Panc1 (cell line): ENCODE results near the gene GRID1. TPM values are rescaled to one million over a fixed set of nuclear protein-coding genes. Genes with fewer than 3 reads are reported as not detected.

Source experiments
- ATAC-seq: fragments of 200-7000 bp; cut with Tn5 transposase; 2 replicates; pipeline ENCODE4 v1.9.1; 2020; ENCODE audit warnings: mild to moderate bottlenecking, moderate library complexity
- BruUV-seq: library from RNA; stranded (reverse); fragments of 400-500 nt; replicated peaks from 2 replicates; lab custom pipeline; 2021; lab: Mats Ljungman, UMichigan
- CTCF ChIA-PET: fragments of 300-600 bp; sonication (Branson Sonifier 250); formaldehyde crosslinking; loops from one replicate; lab custom pipeline; 2022; ENCODE audit warnings: antibody characterized with exemption; lab: Charles Lee
- POLR2A ChIA-PET: fragments of 300-600 bp; sonication (Branson Sonifier 250); formaldehyde crosslinking; loops from one replicate; lab custom pipeline; 2022; ENCODE audit warnings: antibody characterized with exemption; lab: Charles Lee
- DNase-seq: peaks from one replicate; pipeline ENCODE4 v3.0.0-alpha.2; 2010; ENCODE audit warnings: low read depth, low spot score
- H3K27ac ChIP-seq: 2 replicates; pipeline ENCODE4 v1.5.1; 2011; ENCODE audit warnings: mild to moderate bottlenecking, low read length, inconsistent platforms
- H3K27me3 ChIP-seq: fragments of 200-500 bp; sonication (Bioruptor generic); 2 replicates; pipeline ENCODE4 v1.6.0; 2014; ENCODE audit warnings: low read length, inconsistent platforms; ENCODE audit not compliant: control insufficient read depth, insufficient read depth
- H3K36me3 ChIP-seq: fragments of 200-500 bp; sonication (Bioruptor generic); 2 replicates; pipeline ENCODE4 v1.5.1; 2014; ENCODE audit warnings: inconsistent platforms, mild to moderate bottlenecking, low read length, moderate library complexity; ENCODE audit not compliant: control insufficient read depth, insufficient read depth
- H3K4me1 ChIP-seq: 2 replicates; pipeline ENCODE4 v1.5.1; 2011; ENCODE audit warnings: inconsistent platforms, mild to moderate bottlenecking, low read length, moderate library complexity; ENCODE audit not compliant: control insufficient read depth, insufficient read depth
- H3K4me3 ChIP-seq, 2 experiments: 2 replicates each; pipeline ENCODE4 v1.5.1; 2011 to 2012; ENCODE audit warnings: low read depth in 2 of 2, low read length in 2 of 2, mild to moderate bottlenecking in 2 of 2, inconsistent platforms in 1 of 2, moderate library complexity in 1 of 2
- H3K9me3 ChIP-seq: fragments of 200-500 bp; sonication (Bioruptor generic); 2 replicates; pipeline ENCODE4 v1.5.1; 2014; ENCODE audit warnings: low read depth, mild to moderate bottlenecking, inconsistent platforms, low read length, moderate library complexity; ENCODE audit not compliant: control insufficient read depth, insufficient read depth
- CTCF ChIP-seq: fragments of 450-650 bp; IDR thresholded peaks from 2 replicates; pipeline ENCODE4 v1.5.1; 2017; ENCODE audit warnings: mild to moderate bottlenecking
- POLR2AphosphoS5 ChIP-seq: IDR thresholded peaks from 2 replicates; pipeline ENCODE4 v1.6.1; 2012; ENCODE audit warnings: mild to moderate bottlenecking, low read depth, low read length, moderate library complexity
- REST ChIP-seq, 2 experiments: IDR thresholded peaks; 2 replicates each; pipeline ENCODE4 v1.6.1; 2011 to 2012; ENCODE audit warnings: low read depth in 2 of 2, control low read depth in 1 of 2, low read length in 1 of 2, mild to moderate bottlenecking in 1 of 2, moderate library complexity in 1 of 2; ENCODE audit not compliant: insufficient read depth in 1 of 2
- SIN3A ChIP-seq: IDR thresholded peaks from 2 replicates; pipeline ENCODE4 v1.6.1; 2012; ENCODE audit warnings: low read depth, mild to moderate bottlenecking, low read length, moderate library complexity, borderline replicate concordance; ENCODE audit not compliant: insufficient read depth
- TCF7L2 ChIP-seq: IDR thresholded peaks from 2 replicates; pipeline ENCODE4 v1.6.1; 2011; ENCODE audit warnings: mild to moderate bottlenecking, low read depth, low read length, inconsistent platforms
- in situ Hi-C: cut with HindIII; loops from 2 replicates; pipeline ENCODE4 v1.10.0; 2016; ENCODE audit warnings: low sequenced_read_pairs, low pct_unique_long_range_greater_than_20kb
- intact Hi-C: fragments of 100-400 bp; cut with micrococcal nuclease; formaldehyde crosslinking; loops from one replicate; pipeline ENCODE4 v1.10.0; 2022; ENCODE audit not compliant: unreplicated experiment
- total RNA-seq: library from RNA; stranded (reverse); gene quantifications from one replicate; pipeline ENCODE4 v1.2.1, GENCODE V29; 2021; ENCODE audit not compliant: unreplicated experiment

The GRID1 gene
- total RNA-seq, 1 experiment from 2014 or later: 2.3 TPM

GRCh38 chr10:85919491-85920021 is 447.0 kb downstream of the GRID1 start:
- ChIA-PET POLR2A (no interaction called here), CTCF (no interaction called here)
- Histone ChIP-seq H3K9me3 (no peaks in the 10 kb centered on the region), H3K4me1 (peaks cover 9% of the 10 kb centered on the region), H3K4me3 (no peak overlapping the region), H3K27ac (no peak overlapping the region), H3K36me3 (no peaks in the 10 kb centered on the region), H3K27me3 (no peaks in the 10 kb centered on the region)
- no peak for DNase-seq
- no peak for ATAC-seq
- in situ Hi-C loops (no loop called here), intact Hi-C loops (no loop called here)
- TF ChIP-seq REST (IDR thresholded peaks at IDR 0.05; ENCODE audit: insufficient read depth in 1 of 2, low read depth in 2 of 2, low read length in 1 of 2) (no peak), SIN3A (no peak), CTCF (no peak), POLR2AphosphoS5 (no peak), TCF7L2 (no peak)
- BruUV-seq: no TSS peak

- no peaks in the 10 kb centered on the region for H3K27me3 ChIP-seq
- intact Hi-C loops: no loop called here
- no peak for DNase-seq
- BruUV-seq: no TSS peak
- ATAC-seq: no peak
- no peak overlapping the region for H3K4me3 ChIP-seq
- ChIA-PET CTCF (no interaction called here), POLR2A (no interaction called here)
- in situ Hi-C loops: no loop called here
- H3K36me3 ChIP-seq: no peaks in the 10 kb centered on the region
- H3K27ac ChIP-seq: no peak overlapping the region
- no peaks in the 10 kb centered on the region for H3K9me3 ChIP-seq
- peaks cover 9% of the 10 kb centered on the region for H3K4me1 ChIP-seq
- no peak; the same call in 1 of the 2 replicates for TF ChIP-seq CTCF
- TF ChIP-seq REST (IDR thresholded peaks at IDR 0.05; ENCODE audit: insufficient read depth in 1 of 2, low read depth in 2 of 2, low read length in 1 of 2): no peak
- no peak for TF ChIP-seq TCF7L2
- TF ChIP-seq POLR2AphosphoS5: no peak
These were observed 448.2 kb downstream of the GRID1 start for GRCh38 chr10:85918371-85918770.
